NCI-H146 treated with DMSO at 0.1 percent for 48 hours (cell line): Measurements from ENCODE around the gene POLR2E.
"Not testable (repeated sequence)": the region's sequence is repeated elsewhere in the genome, so short reads cannot be mapped to it uniquely, and the experiment has no call there.

Experiments used
- DNase-seq: peaks from one replicate; lab custom pipeline; 2025; ENCODE audit not compliant: unreplicated experiment; lab: John Stamatoyannopoulos, UW

The POLR2E gene

GRCh38 chr19:1126984-1127760 is 32.0 kb upstream of the POLR2E start:
- DNase-seq: no peak

GRCh38 chr19:1125601-1126467 is 30.7 kb upstream of the POLR2E start:
- DNase-seq: no peak

- DNase-seq: no peak
Measured at GRCh38 chr19:1123885-1124677, 28.9 kb upstream of the POLR2E start.

GRCh38 chr19:1123381-1123780 is 28.2 kb upstream of the POLR2E start:
- DNase-seq: no peak

DNA sequence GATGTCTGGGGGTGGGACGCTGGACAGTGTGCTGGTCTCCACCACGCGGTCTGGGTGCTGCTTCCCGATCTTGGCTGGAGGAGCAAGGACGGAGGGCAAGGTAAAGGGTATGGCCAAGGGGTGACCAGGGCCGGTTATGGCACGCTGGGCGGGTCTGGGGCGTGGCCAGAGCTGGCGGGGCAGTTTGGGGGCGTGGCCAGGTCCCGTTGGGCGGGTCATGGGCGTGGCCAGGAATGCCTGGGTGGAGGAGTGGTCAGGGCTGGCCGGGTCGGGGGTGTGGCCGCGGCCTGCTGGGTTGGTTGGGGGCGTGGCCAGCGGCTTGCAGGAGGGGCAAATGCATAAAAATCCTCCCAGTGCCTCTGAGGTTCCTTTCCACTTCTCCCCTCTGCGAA is 27.8 kb upstream of the POLR2E start:
- DNase-seq: no peak

DNA sequence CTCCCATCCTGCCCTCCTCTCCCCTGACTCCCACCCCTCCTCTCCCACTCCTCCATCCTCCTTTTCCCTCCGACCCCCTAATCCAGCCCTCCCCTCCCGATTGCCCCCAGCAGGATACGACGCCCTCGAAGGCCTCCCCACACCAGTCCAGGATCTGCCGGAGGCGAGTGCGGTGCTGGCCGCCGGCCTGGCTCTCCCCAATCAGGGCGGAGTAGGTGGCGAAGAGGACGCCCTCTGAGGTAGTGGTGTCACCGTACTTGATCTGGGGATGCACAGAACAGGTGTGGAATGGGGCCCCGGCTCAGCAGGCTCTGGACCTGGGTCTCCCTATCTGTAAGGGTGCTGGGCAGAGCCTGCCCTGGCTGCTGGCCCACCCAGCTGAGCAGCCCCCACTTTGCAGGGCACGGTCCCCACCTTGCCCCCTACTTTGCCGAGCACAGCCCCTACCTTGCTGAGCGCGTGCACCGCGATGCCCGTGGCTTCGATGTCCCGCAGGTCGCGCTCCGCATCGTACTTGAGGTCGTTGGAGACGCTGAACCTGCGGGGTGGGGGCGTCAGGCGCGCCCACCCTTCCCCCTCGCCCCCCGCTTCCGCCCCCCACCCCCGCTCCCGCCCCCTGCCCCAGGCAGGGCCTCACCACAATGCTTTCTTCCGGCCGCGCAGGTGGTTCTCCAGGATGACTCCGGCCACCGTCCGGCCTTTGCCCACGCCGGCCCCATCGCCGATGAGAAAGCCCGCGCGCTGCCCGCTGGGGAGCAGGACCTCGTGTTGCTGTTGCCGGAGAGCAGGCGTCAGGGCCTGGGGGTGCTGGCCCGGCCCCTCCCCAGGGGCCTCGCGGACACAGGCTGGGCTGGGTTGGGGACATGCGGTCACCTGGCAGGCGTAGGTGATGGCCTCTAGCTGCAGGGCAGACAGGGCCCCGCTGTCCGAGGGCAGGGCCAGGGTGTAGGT is 27.1 kb upstream of the POLR2E start:
- DNase-seq: no peak

DNA sequence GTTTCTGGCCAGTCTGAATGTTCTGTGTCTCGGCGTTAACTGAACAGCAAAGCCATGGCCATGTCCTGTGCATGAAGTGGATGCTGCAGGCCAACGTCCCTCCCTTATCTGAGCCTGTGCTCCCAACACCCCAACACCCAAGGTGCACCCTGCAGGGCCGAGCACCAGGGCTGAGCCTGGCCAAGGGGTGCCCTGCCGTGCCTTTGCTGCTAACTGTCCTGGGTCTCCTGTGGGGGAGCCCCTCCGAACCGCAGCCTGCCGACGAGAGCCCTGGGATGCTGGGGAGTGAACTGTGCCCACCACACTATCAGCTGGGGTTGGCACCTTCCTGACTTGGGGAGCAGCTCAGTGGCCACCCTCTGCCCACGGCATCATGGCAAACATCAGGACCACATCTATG is 26.2 kb upstream of the POLR2E start:
- no peak for DNase-seq

DNA sequence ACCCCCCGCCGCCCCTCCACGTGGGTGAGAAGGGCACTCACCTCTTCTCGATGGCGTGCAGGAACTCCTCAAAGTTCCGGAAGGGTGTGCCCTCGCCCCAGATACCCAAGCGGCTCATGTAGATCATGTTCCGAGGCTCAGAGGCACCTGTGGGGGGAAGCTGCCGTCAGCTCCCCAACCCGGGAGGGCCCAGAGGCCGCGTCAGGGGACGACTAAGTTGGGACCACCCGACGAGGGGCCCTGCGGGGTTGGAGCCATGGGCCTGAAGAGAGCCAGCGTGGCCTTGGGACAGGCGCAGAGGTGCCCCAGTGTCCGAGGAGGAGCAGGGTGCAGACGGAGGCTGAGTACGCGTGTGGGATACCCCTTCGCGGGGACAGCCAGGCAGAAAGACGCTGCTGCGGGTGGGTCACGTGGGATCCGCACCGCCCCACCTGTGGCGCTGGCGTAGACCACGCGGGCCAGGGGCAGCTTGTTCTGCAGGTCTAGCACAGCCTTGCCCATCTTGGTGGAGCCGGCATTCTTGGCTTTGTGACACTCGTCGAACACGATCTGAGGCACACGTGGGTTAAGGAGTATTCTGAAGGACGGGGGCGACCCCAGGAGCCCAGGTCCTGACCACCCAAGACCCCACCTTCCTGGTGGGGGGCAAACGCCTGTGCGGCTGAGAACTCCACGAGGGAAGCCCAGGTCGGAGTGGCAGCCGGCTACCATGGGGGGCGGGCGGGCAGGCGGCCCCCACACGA is 24.5 kb upstream of the POLR2E start:
- DNase-seq: no peak

DNA sequence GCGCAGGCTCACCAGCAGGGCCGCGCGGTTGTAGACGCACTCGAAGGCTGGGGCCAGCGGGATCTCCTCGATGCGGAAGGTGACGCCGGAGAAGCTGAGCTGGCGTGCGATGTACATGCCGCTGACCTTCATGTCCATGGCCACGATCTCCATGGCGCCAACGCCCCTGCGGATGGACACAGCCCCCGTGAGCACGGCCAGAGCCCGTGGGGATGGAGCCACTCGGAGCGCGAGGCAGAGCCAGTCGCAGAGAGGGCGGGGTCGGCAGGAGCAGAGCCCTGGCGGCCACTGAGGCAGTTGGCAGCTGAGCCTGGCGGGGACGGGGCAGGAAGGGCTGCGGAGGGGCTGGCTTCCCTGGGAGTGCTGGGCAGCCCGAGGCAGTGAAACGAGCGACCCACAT is 23.8 kb upstream of the POLR2E start:
- no peak for DNase-seq

DNA sequence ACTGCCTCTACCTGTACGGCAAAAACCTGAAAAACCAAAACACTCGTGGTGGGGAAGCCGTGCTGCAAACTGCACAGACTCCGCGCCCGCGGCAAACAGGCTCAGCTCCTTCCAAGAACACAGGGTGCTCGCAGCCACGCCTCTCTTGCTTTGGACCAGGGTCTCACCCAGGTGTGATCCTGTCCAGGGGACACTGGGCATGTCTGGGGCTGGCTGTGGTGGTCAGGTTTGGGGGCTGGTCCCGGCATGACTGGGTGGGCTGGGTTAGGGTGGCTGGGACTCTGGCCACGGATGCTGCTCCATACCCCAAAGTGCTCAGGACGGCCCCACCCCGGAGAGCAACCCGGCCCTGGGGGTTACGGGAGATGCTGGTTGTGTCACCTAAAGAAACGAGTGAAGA is 22.5 kb upstream of the POLR2E start:
- DNase-seq: no peak

- DNase-seq: no peak
Measured at GRCh38 chr19:1116726-1117581, 21.8 kb upstream of the POLR2E start.

DNA sequence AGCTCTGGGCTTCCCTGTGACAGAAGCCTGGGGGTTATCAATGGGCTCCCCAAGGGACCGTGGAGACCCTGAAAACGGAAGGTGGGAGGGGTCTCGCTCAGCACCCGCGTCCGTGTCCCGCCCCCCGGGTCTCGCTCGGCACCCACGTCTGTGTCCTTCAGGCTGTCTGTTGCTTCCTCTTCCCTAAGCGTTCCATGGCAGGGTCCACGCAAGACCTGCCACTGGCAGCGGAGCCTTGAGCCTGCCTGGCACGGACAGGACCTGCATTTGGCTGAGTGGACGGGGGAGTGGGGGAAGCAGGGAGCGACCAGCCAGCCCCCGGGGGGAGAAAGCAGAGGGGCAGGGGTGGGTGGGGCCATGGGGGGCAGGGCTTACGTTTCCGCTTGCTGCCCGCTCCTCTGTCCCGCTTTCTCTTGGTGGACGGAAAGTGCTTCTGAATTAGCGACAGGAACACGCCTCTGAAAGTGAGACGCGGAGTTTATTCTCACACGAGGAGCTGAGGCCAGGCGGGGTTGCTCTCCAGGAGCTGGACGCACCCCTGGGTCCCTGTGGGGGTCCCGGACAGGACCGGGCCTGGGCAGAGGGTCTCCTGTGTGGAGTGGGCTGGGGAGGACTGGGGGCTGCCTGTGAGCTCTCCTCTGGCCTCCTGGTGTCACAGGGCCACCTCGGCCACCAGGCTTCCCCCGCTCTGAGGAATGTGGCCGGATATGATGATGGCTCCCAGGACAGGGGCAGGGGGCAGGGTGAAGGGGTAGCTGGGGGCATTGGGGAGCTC is 20.7 kb upstream of the POLR2E start:
- no peak for DNase-seq

GRCh38 chr19:1114728-1115127 is 19.6 kb upstream of the POLR2E start:
- not testable (repeated sequence) for DNase-seq

- no peak for DNase-seq
Measured at GRCh38 chr19:1113986-1114483, 18.9 kb upstream of the POLR2E start.

- DNase-seq: peak; percentile 52
Measured at GRCh38 chr19:1113030-1113985, 18.1 kb upstream of the POLR2E start.

- DNase-seq: no peak
Measured at GRCh38 chr19:1112268-1113029, 17.3 kb upstream of the POLR2E start.
